Hematopoietic multipotent progenitor cell treated with erythropoietin and hydrocortisone succinate and interleukin-3 and kit ligand, for 4 days (in vitro differentiated cells): Measurements from ENCODE around the gene ARPC2.

ENCODE experiments used
- DNase-seq: peaks from one replicate; pipeline ENCODE4 v3.0.0-alpha.2; 2015

Gene ARPC2

DNA sequence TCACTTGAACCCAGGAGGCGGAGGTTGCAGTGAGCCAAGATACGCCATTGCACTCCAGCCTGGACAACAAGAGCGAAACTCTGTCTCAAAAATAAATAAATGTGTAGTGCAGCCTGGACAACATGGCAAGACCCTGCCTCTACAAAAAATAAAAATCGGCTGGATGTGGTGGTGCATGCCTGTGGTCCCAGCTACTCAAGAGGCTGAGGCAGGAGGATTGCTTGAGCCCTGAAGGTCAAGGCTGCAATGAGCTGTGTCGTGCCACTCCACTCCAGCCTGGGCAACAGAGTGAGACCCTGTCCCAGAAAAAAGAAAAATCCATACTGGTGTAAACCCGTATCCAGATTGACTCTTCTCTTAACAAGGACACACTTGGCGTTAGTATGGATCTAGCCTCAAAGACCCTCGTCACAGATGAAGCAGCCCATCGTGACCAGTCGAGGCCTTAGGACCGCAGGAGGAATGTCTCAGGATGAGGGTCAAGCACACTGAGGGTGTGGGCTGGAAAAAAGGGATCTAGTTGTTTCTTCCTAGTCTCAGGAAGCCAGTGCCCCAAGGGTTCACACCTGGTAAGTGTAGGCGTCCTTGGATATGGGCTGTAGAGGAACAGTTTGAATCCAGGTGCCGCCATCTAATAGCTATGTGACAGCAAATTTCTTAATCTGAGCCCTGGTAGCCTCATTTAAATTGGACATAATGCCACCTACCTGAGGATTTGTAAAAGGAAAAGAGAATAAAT is 39.8 kb downstream of the ARPC2 start:
- no peak for DNase-seq

- DNase-seq, result peak; percentile 81
Observed at GRCh38 chr2:218257390-218257981, 40.5 kb downstream of the ARPC2 start.

GRCh38 chr2:218259099-218259961 is 42.3 kb downstream of the ARPC2 start:
- no peak for DNase-seq

DNA sequence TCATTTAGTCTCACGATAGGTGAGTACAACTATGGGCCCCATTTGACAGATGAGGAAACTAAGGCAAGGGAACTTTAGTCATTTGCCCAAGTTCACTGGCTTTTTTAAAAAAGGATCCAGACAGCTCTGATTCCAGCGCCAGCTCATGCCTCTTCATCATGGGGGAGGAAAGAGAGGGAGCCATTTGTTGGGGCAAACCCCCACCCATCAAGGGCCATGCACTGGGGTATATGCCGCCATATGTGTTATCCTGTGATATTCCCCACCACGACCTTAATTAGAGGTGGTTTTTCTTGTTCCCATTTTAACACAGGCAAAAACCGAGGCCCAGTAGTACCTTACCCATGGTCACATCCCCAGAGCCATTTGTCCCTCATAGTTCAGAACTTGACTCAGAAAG is 43.2 kb downstream of the ARPC2 start:
- DNase-seq, result no peak

- peak; percentile 24 for DNase-seq
Observed at GRCh38 chr2:218260742-218261422, 43.9 kb downstream of the ARPC2 start, which contains the start of gene GPBAR1. TSS of gene GPBAR1 (plus strand) at chr2:218261015. CDS start at chr2:218262725, 1,710 bp downstream.

DNA sequence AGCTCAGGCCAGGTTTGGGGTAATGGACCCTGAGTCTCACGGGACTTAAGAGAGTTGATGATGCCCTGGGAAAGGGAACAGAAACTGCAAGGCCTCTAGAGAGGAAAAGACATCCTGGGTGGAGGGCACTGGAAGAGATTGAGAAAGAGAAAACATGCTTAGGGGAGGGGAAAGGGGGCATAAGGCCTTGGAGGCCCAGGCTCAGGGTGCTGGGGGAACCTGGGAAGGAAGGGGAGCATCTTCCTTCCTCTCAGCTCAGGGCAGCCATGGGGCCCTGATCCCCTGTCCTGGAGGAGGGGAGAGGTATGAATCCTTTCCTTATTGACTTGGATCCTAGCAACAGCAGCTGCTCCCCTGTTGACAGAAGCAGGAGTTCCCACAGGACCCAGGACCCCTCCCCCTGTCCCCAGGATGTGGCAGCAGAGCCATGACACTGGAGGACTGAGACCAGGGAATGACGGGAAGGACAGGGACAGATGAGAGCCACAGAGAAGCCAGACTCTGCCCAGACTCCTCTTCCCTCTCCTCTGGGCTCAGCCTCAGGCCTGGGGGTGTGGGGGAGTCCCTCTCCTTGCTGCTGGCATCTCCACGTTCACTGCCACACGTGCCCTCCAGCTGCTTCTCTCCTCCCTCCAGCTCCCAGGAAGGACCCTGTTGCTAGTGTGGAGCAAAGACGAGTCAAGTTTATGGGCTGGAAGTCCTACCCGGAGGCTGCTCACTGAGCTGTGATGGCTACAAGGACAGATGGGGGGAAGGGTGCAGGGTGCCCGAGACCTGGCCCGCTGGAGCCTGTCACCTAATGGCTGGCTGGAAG is 44.6 kb downstream of the ARPC2 start:
- no peak for DNase-seq

- no peak for DNase-seq
Observed at GRCh38 chr2:218262237-218262600, 45.2 kb downstream of the ARPC2 start.

- no peak for DNase-seq
Observed at GRCh38 chr2:218262631-218263586, 45.9 kb downstream of the ARPC2 start.

DNA sequence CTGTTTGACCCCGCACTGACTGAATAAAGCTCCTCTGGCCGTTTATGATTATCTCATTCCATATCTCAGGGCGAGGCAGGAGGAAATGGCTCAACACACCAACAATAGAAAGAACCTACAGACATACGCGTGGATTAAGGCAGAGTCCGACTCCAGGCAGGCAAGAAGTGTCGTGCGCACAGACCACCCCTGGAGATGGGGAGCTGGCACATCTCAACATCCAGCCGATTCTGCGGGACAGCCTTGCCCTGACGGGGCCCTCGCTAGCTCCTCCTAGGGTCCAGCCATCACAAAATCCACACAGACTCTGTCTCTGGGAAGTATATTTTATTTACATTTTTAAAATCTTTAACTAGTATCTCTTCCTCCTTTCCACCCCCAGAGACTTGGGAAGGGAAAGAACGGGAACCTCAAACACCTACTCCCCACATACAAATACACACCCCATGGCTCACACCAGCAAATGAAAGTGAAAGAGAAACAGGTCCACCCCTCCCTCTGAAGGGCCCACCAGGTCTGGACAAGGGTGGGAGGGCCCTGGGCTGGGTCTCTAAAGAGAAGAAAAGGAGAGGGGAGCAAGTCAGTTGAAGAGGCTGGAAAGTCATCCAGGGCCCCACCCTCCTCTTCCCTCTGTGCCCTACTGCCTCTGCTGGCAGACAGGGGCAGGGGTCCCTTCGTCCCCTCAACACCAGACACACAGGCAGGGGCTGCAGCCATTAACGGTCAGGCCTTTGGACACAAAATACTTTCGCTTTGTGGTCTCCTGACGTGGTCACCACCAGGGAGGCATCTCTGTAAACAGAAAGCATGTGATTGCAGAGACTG is 47.0 kb downstream of the ARPC2 start:
- no peak for DNase-seq

DNA sequence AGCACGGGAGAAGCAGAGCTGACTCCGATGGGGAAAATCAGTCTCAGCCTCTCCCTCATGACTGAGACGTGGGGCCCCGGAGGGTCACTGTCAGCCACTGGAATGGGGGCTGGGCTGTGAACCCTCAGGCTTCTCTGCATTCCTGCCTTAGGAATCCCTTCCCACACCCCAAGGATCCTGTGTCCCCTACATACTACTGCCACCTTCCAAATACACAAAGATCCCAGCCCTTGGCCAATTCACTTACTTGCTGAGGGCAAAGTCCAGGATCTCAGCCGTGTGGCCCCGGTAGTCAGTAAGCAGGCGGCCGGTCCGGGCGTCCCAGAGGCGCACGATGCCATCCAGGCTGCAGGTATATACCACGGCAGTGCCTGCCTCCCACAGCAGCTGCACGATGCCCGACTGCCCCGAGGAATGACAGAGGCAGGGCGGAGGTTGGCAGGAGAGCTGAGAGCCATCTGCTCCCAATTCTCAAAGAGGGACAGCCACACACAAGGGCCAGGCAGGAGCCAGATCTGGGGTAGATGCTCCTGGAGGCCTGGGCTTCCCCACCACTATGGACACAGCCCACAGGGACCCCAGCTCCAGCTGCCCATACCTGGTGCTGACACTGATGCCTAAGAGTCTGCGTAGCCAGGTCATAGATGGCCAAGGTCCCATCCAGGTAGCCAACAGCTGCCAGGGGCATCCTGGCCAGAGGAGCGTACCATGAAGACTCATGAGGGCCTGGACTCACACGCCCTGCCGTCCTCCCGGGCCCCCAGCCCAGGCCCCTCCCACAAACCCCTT is 48.0 kb downstream of the ARPC2 start:
- no peak for DNase-seq

GRCh38 chr2:218265626-218266025 is 48.6 kb downstream of the ARPC2 start:
- DNase-seq, result no peak

- no peak for DNase-seq
Observed at GRCh38 chr2:218266316-218266979, 49.5 kb downstream of the ARPC2 start.

GRCh38 chr2:218267259-218267658 is 50.3 kb downstream of the ARPC2 start:
- no peak for DNase-seq

- peak; percentile 100 for DNase-seq
Observed at GRCh38 chr2:218269900-218270720, 53.1 kb downstream of the ARPC2 start, which contains the start of the genes AAMP and PNKD. TSS of gene AAMP (minus strand) at chr2:218270137. CDS start at chr2:218270086, 51 bp downstream. TSS of gene PNKD (plus strand) at chr2:218270519. CDS start at chr2:218270536, 17 bp downstream.

- peak; percentile 45 for DNase-seq
Observed at GRCh38 chr2:218270721-218271486, 53.9 kb downstream of the ARPC2 start.

GRCh38 chr2:218271487-218271797 is 54.5 kb downstream of the ARPC2 start:
- peak; percentile 42 for DNase-seq
